Measurements from ENCODE around the gene AGPAT1. TPM values are rescaled to one million over a fixed set of nuclear protein-coding genes. Genes with fewer than 3 reads are reported as not detected.

The AGPAT1 gene
- total RNA-seq, 2 donors from 2014 or later: 43.0 to 53.1 TPM

DNA sequence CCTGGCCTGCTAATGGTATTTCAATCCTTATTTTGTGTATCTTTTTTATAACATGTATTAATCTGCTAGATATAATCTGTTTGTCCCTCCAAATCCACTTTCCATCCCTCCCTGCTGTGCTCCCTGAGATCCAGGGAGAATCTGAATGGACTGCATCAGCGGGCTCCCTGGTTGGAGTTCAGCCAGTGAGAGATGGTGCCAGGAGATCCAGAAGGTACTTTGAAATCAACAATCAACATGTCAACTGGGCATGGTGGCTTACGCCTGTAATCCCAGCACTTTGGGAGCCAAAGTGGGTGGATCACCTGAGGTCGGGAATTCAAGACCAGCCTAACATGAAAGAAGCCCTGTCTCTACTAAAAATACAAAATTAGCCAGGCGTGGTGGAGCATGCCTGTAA lies 52.2 kb downstream of the AGPAT1 start:
- no peak for DNase-seq (ENCODE audit: low spot score)
- ATAC-seq (ENCODE audit: insufficient number of reproducible peaks, low FRiP score, low read depth): no peak
- H3K27me3 ChIP-seq (replicated peaks; ENCODE audit: insufficient read depth): no peaks in the 10 kb centered on the region
- TF ChIP-seq, protein P1, sequence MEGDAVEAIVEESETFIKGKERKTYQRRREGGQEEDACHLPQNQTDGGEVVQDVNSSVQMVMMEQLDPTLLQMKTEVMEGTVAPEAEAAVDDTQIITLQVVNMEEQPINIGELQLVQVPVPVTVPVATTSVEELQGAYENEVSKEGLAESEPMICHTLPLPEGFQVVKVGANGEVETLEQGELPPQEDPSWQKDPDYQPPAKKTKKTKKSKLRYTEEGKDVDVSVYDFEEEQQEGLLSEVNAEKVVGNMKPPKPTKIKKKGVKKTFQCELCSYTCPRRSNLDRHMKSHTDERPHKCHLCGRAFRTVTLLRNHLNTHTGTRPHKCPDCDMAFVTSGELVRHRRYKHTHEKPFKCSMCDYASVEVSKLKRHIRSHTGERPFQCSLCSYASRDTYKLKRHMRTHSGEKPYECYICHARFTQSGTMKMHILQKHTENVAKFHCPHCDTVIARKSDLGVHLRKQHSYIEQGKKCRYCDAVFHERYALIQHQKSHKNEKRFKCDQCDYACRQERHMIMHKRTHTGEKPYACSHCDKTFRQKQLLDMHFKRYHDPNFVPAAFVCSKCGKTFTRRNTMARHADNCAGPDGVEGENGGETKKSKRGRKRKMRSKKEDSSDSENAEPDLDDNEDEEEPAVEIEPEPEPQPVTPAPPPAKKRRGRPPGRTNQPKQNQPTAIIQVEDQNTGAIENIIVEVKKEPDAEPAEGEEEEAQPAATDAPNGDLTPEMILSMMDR (IDR thresholded peaks at IDR 0.05): no peak
- peaks cover 10 to 32% of the 10 kb centered on the region in 2 donors for H3K4me1 ChIP-seq (ENCODE audit: control insufficient read depth in 1 of 2, low read depth in 2 of 2)
- H3K9me3 ChIP-seq: no peaks in the 10 kb centered on the region
- H3K36me3 ChIP-seq: peaks cover 48% of the 10 kb centered on the region
- no peak overlapping the region for H3K4me3 ChIP-seq
- no peak overlapping the region for H3K27ac ChIP-seq

GRCh38 chr6:32120573-32121059 lies 55.3 kb downstream of the AGPAT1 start:
- peaks cover 71% of the 10 kb centered on the region for H3K36me3 ChIP-seq
- TF ChIP-seq, protein P1 (IDR thresholded peaks at IDR 0.05): no peak

GRCh38 chr6:32118782-32119628 lies 56.9 kb downstream of the AGPAT1 start:
- no peaks in the 10 kb centered on the region for H3K27me3 ChIP-seq (replicated peaks; ENCODE audit: insufficient read depth)
- H3K4me3 ChIP-seq: no peak overlapping the region
- TF ChIP-seq, protein P1 (IDR thresholded peaks at IDR 0.05): peak; percentile 89
- DNase-seq (ENCODE audit: low spot score): no peak
- ATAC-seq (ENCODE audit: insufficient number of reproducible peaks, low FRiP score, low read depth): no peak
- peak overlapping the region in 1 of 2 donors; percentile 34 for H3K27ac ChIP-seq
- no peaks in the 10 kb centered on the region for H3K9me3 ChIP-seq
- H3K36me3 ChIP-seq: peaks cover 63% of the 10 kb centered on the region
- H3K4me1 ChIP-seq (ENCODE audit: control insufficient read depth in 1 of 2, low read depth in 2 of 2): peaks cover 2 to 16% of the 10 kb centered on the region in 2 donors

More at GRCh38 chr6:32120573-32121059, 55.3 kb downstream of the AGPAT1 start:
- ATAC-seq (ENCODE audit: insufficient number of reproducible peaks, low FRiP score, low read depth) (no peak), DNase-seq (ENCODE audit: low spot score) (no peak)
- H3K4me3 ChIP-seq: no peak overlapping the region
- no peaks in the 10 kb centered on the region for H3K27me3 ChIP-seq (replicated peaks; ENCODE audit: insufficient read depth)
- no peaks in the 10 kb centered on the region for H3K9me3 ChIP-seq
- peaks cover 0 to 10% of the 10 kb centered on the region in 2 donors for H3K4me1 ChIP-seq (ENCODE audit: control insufficient read depth in 1 of 2, low read depth in 2 of 2)
- no peak overlapping the region for H3K27ac ChIP-seq

Other genes with a start within 250 kb of the AGPAT1 start
- 10 to 100 TPM; 13.8 to 40.2 TPM for gene C2, start 248.4 kb downstream of the AGPAT1 start, total RNA-seq
- 100 to 1,000 TPM in 1 of 2 donors, 10 to 100 TPM in 1; 55.2 to 142 TPM for gene CFB, start 230.0 kb downstream of the AGPAT1 start, total RNA-seq
- 10 to 100 TPM; 62.4 to 69.3 TPM for gene NELFE, start 217.1 kb downstream of the AGPAT1 start, total RNA-seq
- 10 to 100 TPM; 37.7 to 73.0 TPM for gene SKIC2, start 216.9 kb downstream of the AGPAT1 start, total RNA-seq
- 10 to 100 TPM; 14.1 to 45.4 TPM for gene DXO, start 203.9 kb downstream of the AGPAT1 start, total RNA-seq
- 100 to 1,000 TPM in 1 of 2 donors, 10 to 100 TPM in 1; 30.2 to 162 TPM for gene C4A, start 194.0 kb downstream of the AGPAT1 start, total RNA-seq
- gene C4B, start 161.3 kb downstream of the AGPAT1 start, total RNA-seq: 100 to 1,000 TPM in 1 of 2 donors, 10 to 100 TPM in 1; 44.3 to 108 TPM
- 1 to 10 TPM in 1 of 2 donors, not detected in 1; 2.4 TPM for gene CYP21A2, start 137.7 kb downstream of the AGPAT1 start, total RNA-seq
- 100 to 1,000 TPM; 194 to 210 TPM for gene TNXB, start 66.7 kb downstream of the AGPAT1 start, total RNA-seq
- 10 to 100 TPM; 38.2 to 60.9 TPM for gene ATF6B, start 47.8 kb downstream of the AGPAT1 start, total RNA-seq
- 1 to 10 TPM in 1 of 2 donors, under 1 TPM in 1; 0.41 to 3.2 TPM for gene FKBPL, start 45.8 kb downstream of the AGPAT1 start, total RNA-seq
- gene PRRT1, start 24.1 kb downstream of the AGPAT1 start, total RNA-seq: 1 to 10 TPM; 3.8 to 6.8 TPM
- 10 to 100 TPM; 21.8 to 42.0 TPM for gene PPT2, start 21.9 kb downstream of the AGPAT1 start, total RNA-seq
- 10 to 100 TPM; 13.8 to 16.2 TPM for gene EGFL8, start 11.5 kb downstream of the AGPAT1 start, total RNA-seq
- 10 to 100 TPM; 63.5 to 68.4 TPM for gene RNF5, start 2.3 kb upstream of the AGPAT1 start, total RNA-seq
- gene AGER, start 8.2 kb upstream of the AGPAT1 start, total RNA-seq: 1 to 10 TPM; 1.8 to 3.8 TPM
- gene PBX2, start 14.1 kb upstream of the AGPAT1 start, total RNA-seq: 10 to 100 TPM; 35.7 to 59.4 TPM
- 10 to 100 TPM; 11.9 to 22.2 TPM for gene GPSM3, start 16.6 kb upstream of the AGPAT1 start, total RNA-seq
- 10 to 100 TPM; 23.6 to 26.0 TPM for gene NOTCH4, start 48.0 kb upstream of the AGPAT1 start, total RNA-seq
- not detected for gene TSBP1, start 195.8 kb upstream of the AGPAT1 start, total RNA-seq
- not detected for gene BTNL2, start 231.1 kb upstream of the AGPAT1 start, total RNA-seq

Measured in thoracic aorta (tissue), 2 donors.